Hepatocyte (in vitro differentiated cells): Measurements from ENCODE around the gene KRCC1. TPM values are rescaled to one million over a fixed set of nuclear protein-coding genes. Genes with fewer than 3 reads are reported as not detected.

Experiments used
- DNase-seq: peaks from one replicate; pipeline ENCODE4 v3.0.0-alpha.2; 2016; ENCODE audit warnings: low spot score
- H2AFZ ChIP-seq: fragments of 200-600 bp; sonication (generic); 2 replicates; pipeline ENCODE4 v1.6.0; 2016; ENCODE audit warnings: antibody characterized with exemption, mild to moderate bottlenecking
- H3K27ac ChIP-seq: fragments of 200-600 bp; sonication (generic); 2 replicates; pipeline ENCODE4 v1.5.1; 2016; ENCODE audit warnings: mild to moderate bottlenecking
- H3K27me3 ChIP-seq: fragments of 200-600 bp; sonication (generic); 2 replicates; pipeline ENCODE4 v1.6.1; 2016
- H3K36me3 ChIP-seq: fragments of 200-600 bp; sonication (generic); replicated peaks from 2 replicates; pipeline ENCODE4 v1.5.1; 2016; ENCODE audit warnings: low read depth; ENCODE audit not compliant: insufficient read depth
- H3K4me1 ChIP-seq: fragments of 200-600 bp; sonication (generic); 2 replicates; pipeline ENCODE4 v1.5.1; 2016; ENCODE audit warnings: mild to moderate bottlenecking, moderate library complexity; ENCODE audit not compliant: insufficient read depth
- H3K4me2 ChIP-seq: fragments of 200-600 bp; sonication (generic); 2 replicates; pipeline ENCODE4 v1.6.0; 2016
- H3K4me3 ChIP-seq: fragments of 200-600 bp; sonication (generic); 2 replicates; pipeline ENCODE4 v1.5.1; 2016; ENCODE audit warnings: mild to moderate bottlenecking
- H3K79me2 ChIP-seq: fragments of 200-600 bp; sonication (generic); 2 replicates; pipeline ENCODE4 v1.6.0; 2017; ENCODE audit warnings: mild to moderate bottlenecking
- H3K9me2 ChIP-seq: fragments of 200-600 bp; sonication (generic); replicated peaks from 2 replicates; pipeline ENCODE4 v1.6.0; 2017; ENCODE audit warnings: mild to moderate bottlenecking; ENCODE audit not compliant: insufficient read depth
- H3K9me3 ChIP-seq: fragments of 200-600 bp; sonication (generic); 2 replicates; pipeline ENCODE4 v1.5.1; 2016; ENCODE audit warnings: low read depth, mild to moderate bottlenecking
- H4K20me1 ChIP-seq: fragments of 200-600 bp; sonication (generic); 2 replicates; pipeline ENCODE4 v1.6.0; 2016; ENCODE audit warnings: mild to moderate bottlenecking; ENCODE audit not compliant: insufficient read depth, poor library complexity, severe bottlenecking
- CTCF ChIP-seq: fragments of 200-600 bp; sonication (generic); IDR thresholded peaks from 2 replicates; pipeline ENCODE4 v1.5.1; 2016; ENCODE audit warnings: antibody characterized with exemption, mild to moderate bottlenecking; ENCODE audit not compliant: poor library complexity
- EZH2 ChIP-seq: fragments of 200-600 bp; sonication (generic); IDR thresholded peaks from 2 replicates; pipeline ENCODE4 v1.6.1; 2016; ENCODE audit warnings: antibody characterized with exemption, mild to moderate bottlenecking, borderline replicate concordance
- EZH2phosphoT487 ChIP-seq: fragments of 200-600 bp; sonication (generic); IDR thresholded peaks from one replicate; pipeline ENCODE4 v1.6.1; 2018; ENCODE audit warnings: antibody characterized with exemption, mild to moderate bottlenecking, low read depth, moderate library complexity; ENCODE audit not compliant: unreplicated experiment, severe bottlenecking
- WGBS: methylation state at CpG from one replicate; pipeline ENCODE4 v1.1.6; 2016; ENCODE audit warnings: low lambda C conversion rate; ENCODE audit errors: missing lambda C conversion rate; 5-methylcytosine and 5-hydroxymethylcytosine counted together
- polyA plus RNA-seq: library from polyadenylated mRNA; unstranded; fragments of >200 nt; fragmentation: Nextera tagmentation; extraction: Ambion mirVana; gene quantifications from 2 replicates; pipeline ENCODE4 v1.2.1, GENCODE V29; 2016
- total RNA-seq: library from RNA; depleted of rRNA; stranded (reverse); fragments of >200 nt; gene quantifications from 2 replicates; pipeline ENCODE4 v1.2.3, GENCODE V29; 2014

KRCC1 gene
- total and polyA plus RNA-seq, 2 experiments from 2014 or later: 18.3 to 30.9 TPM

- Histone ChIP-seq H3K4me1 (no peaks in the 10 kb centered on the region), H3K9me2 (no peaks in the 10 kb centered on the region), H3K79me2 (no peaks in the 10 kb centered on the region), H2AFZ (no peak overlapping the region), H4K20me1 (no peaks in the 10 kb centered on the region), H3K27ac (no peak overlapping the region), H3K36me3 (no peaks in the 10 kb centered on the region), H3K9me3 (no peaks in the 10 kb centered on the region), H3K27me3 (no peaks in the 10 kb centered on the region), H3K4me3 (no peak overlapping the region), H3K4me2 (no peak overlapping the region)
- no peak for TF ChIP-seq EZH2
- no peak for TF ChIP-seq CTCF
- no peak for TF ChIP-seq EZH2phosphoT487
- 72% methylated on average over 5 of the region's 5 CpGs for WGBS
- DNase-seq: no peak
These were observed 11.6 kb upstream of the KRCC1 start for GRCh38 chr2:88067189-88067588.

GRCh38 chr2:88066543-88066942 is 11.0 kb upstream of the KRCC1 start:
- Histone ChIP-seq H3K4me3 (no peak overlapping the region), H2AFZ (no peak overlapping the region), H3K27ac (no peak overlapping the region), H3K9me3 (no peaks in the 10 kb centered on the region), H3K4me2 (no peak overlapping the region), H3K79me2 (no peaks in the 10 kb centered on the region), H4K20me1 (no peaks in the 10 kb centered on the region), H3K27me3 (no peaks in the 10 kb centered on the region), H3K4me1 (no peaks in the 10 kb centered on the region), H3K9me2 (no peaks in the 10 kb centered on the region), H3K36me3 (no peaks in the 10 kb centered on the region)
- DNase-seq: no peak
- no peak for TF ChIP-seq CTCF
- no peak for TF ChIP-seq EZH2phosphoT487
- TF ChIP-seq EZH2: no peak
- WGBS: 57% methylated on average over 4 of the region's 4 CpGs

GRCh38 chr2:88061295-88061694 is 5.7 kb upstream of the KRCC1 start:
- Histone ChIP-seq H3K27me3 (no peaks in the 10 kb centered on the region), H3K4me3 (no peak overlapping the region), H3K79me2 (no peaks in the 10 kb centered on the region), H3K9me2 (no peaks in the 10 kb centered on the region), H3K4me2 (no peak overlapping the region), H3K36me3 (no peaks in the 10 kb centered on the region), H2AFZ (no peak overlapping the region), H4K20me1 (no peaks in the 10 kb centered on the region), H3K9me3 (no peaks in the 10 kb centered on the region), H3K27ac (no peak overlapping the region), H3K4me1 (peaks cover 2% of the 10 kb centered on the region)
- TF ChIP-seq EZH2 (no peak), EZH2phosphoT487 (no peak), CTCF (no peak)
- WGBS: 91% methylated on average over 3 of the region's 3 CpGs
- no peak for DNase-seq

GRCh38 chr2:88060907-88061275 is 5.3 kb upstream of the KRCC1 start:
- no peaks in the 10 kb centered on the region for H3K9me3 ChIP-seq
- H3K79me2 ChIP-seq: no peaks in the 10 kb centered on the region
- no peaks in the 10 kb centered on the region for H3K36me3 ChIP-seq
- no peaks in the 10 kb centered on the region for H3K27me3 ChIP-seq
- TF ChIP-seq EZH2phosphoT487 (no peak), CTCF (no peak), EZH2 (no peak)
- DNase-seq: no peak
- no peaks in the 10 kb centered on the region for H3K9me2 ChIP-seq
- no peak overlapping the region for H3K27ac ChIP-seq
- peak overlapping the region; percentile 36 for H2AFZ ChIP-seq
- H3K4me1 ChIP-seq: peaks cover 6% of the 10 kb centered on the region
- WGBS: 79% methylated on average over 2 of the region's 2 CpGs
- no peak overlapping the region for H3K4me2 ChIP-seq
- H4K20me1 ChIP-seq: no peaks in the 10 kb centered on the region
- no peak overlapping the region for H3K4me3 ChIP-seq
